Epithelial cell of proximal tubule (primary cell): Measurements from ENCODE around the gene CMTM8. TPM values are rescaled to one million over a fixed set of nuclear protein-coding genes. Genes with fewer than 3 reads are reported as not detected.

Experiments
- DNase-seq: peaks from one replicate; pipeline ENCODE4 v3.0.0-alpha.2; 2011; ENCODE audit warnings: low read depth
- H3K4me3 ChIP-seq: 2 replicates; pipeline ENCODE4 v1.5.1; 2011; ENCODE audit warnings: low read depth, mild to moderate bottlenecking, low read length
- CTCF ChIP-seq: conservative IDR thresholded peaks from 2 replicates; pipeline ENCODE4 v1.5.1; 2012; ENCODE audit warnings: low read depth, mild to moderate bottlenecking, low read length
- total RNA-seq: library from RNA; depleted of rRNA; stranded (reverse); fragments of >200 nt; gene quantifications from 2 replicates; pipeline ENCODE4 v1.2.3, GENCODE V29; 2015

Gene CMTM8
- total RNA-seq, 1 donor from 2014 or later, result 9.2 TPM

GRCh38 chr3:32257042-32257441 lies 18.6 kb downstream of the CMTM8 start:
- TF ChIP-seq CTCF, result no peak
- DNase-seq, result no peak
- H3K4me3 ChIP-seq, result no peak overlapping the region

DNA sequence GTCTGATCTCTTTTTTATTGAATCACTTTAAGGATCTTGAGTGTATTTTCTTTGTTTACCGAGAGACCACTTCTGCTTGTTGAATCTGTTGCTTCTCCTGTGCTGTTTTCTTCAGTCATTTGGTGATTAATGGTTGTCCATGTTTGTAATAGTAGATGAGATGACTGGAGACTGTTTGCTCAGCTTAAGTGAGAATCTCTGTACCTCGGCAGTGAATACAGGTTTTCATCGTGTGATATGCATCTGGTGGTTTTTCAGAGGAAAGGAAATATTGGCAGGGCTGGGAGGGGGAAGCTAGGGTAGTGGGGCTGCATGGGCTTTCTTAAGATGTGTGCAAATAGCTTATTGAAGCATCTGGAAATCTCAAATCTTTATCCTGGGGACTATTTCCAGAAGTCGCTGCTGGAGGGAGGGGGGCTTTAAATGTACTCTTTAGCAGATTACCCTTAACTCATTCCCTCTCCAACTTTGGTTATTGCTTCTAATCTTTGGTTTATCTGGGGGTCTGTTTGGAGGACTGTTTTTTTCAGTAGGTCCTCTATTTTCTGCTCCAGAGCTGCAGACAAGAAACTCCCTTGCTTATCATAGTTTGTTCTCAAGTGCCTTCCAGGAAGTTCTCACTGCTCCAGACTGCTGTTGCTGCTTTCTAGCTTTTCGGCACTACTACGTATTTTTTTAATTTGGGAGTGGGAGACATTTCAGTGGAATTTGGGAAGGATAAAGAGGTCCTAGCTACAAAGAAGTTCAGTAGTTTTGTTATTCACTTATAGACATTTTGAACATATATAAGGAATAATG lies 19.4 kb downstream of the CMTM8 start:
- no peak overlapping the region for H3K4me3 ChIP-seq
- no peak for TF ChIP-seq CTCF
- DNase-seq, result no peak

GRCh38 chr3:32258869-32259268 lies 20.4 kb downstream of the CMTM8 start:
- no peak for DNase-seq
- no peak for TF ChIP-seq CTCF
- H3K4me3 ChIP-seq, result no peak overlapping the region

DNA sequence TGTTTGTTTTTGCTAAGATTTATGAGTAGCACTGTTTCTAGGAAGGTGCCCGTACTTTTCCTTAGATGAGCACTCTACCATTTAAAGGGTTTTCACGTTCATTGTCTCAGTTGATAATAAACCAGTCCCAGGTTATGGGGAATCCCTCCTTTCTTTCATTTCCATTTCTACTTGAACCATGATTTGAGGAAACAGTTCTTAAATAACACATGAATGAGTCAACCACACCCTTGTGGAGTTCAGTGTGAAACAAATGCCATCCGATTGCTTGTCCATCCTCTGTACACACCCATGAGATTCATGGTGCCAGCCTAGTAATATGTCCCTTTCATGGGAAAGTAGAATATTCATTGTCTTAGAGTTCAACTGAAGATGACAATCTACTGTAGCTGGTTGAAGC lies 23.1 kb downstream of the CMTM8 start:
- no peak for TF ChIP-seq CTCF
- DNase-seq, result no peak
- no peak overlapping the region for H3K4me3 ChIP-seq

- no peak overlapping the region for H3K4me3 ChIP-seq
- TF ChIP-seq CTCF, result no peak
- no peak for DNase-seq
Measured at GRCh38 chr3:32262201-32262600, 23.7 kb downstream of the CMTM8 start.

GRCh38 chr3:32274306-32274705 lies 35.8 kb downstream of the CMTM8 start:
- no peak overlapping the region for H3K4me3 ChIP-seq
- no peak for DNase-seq
- TF ChIP-seq CTCF, result no peak

DNA sequence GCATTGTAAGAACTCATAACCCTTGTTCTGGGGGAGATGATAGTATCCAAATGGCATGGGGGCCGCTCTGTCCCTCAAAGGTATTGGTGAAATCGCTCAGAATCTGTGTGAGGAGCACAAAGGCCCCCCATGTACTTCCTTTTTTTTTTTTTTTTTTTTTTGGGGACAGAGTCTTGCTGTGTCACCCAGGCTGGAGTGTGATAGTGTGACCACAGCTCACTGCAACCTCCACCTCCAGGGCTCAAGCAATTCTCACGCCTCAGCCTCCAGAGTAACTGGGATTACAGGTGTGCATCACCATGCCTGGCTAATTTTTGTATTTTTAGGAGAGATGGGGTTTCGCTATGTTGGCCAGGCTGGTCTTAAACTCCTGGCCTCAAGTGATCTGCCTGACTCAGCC lies 37.0 kb downstream of the CMTM8 start:
- DNase-seq, result no peak
- H3K4me3 ChIP-seq, result no peak overlapping the region
- no peak for TF ChIP-seq CTCF
